IMR-90 (cell line): ENCODE measurements around the gene CCDC142. TPM values are rescaled to one million over a fixed set of nuclear protein-coding genes. Genes with fewer than 3 reads are reported as not detected.

Experiments used
- ATAC-seq: fragments of 200-7000 bp; cut with Tn5 transposase; 2 replicates; pipeline ENCODE4 v1.9.1; 2020; ENCODE audit warnings: low read depth, mild to moderate bottlenecking, moderate library complexity
- BruUV-seq: library from RNA; stranded (reverse); fragments of 400-500 nt; replicated peaks from 2 replicates; lab custom pipeline; 2021; lab: Mats Ljungman, UMichigan
- CTCF ChIA-PET: fragments of 300-600 bp; formaldehyde crosslinking; extraction: SDS; loops from one replicate; lab custom pipeline; 2021; ENCODE audit warnings: antibody characterized with exemption; lab: Yijun Ruan, JAX
- POLR2A ChIA-PET: fragments of 300-600 bp; sonication (Branson Sonifier 250); formaldehyde crosslinking; loops from one replicate; lab custom pipeline; 2022; ENCODE audit warnings: antibody characterized with exemption; ENCODE audit not compliant: unreplicated experiment; lab: Charles Lee
- DNase-seq: peaks from one replicate; pipeline ENCODE4 v3.0.0; 2013
- H2AFZ ChIP-seq: replicated peaks from 2 replicates; pipeline ENCODE3; 2013; ENCODE audit warnings: low read length, mild to moderate bottlenecking; ENCODE audit not compliant: poor library complexity
- H2AK5ac ChIP-seq: 2 replicates; pipeline ENCODE4 v1.6.1; 2013; ENCODE audit warnings: low read depth, low read length, inconsistent platforms
- H2AK9ac ChIP-seq: replicated peaks from 2 replicates; pipeline ENCODE3; 2013; ENCODE audit warnings: mild to moderate bottlenecking, low read depth, low read length, moderate library complexity; ENCODE audit not compliant: poor library complexity
- H2BK120ac ChIP-seq: 2 replicates; pipeline ENCODE4 v1.6.1; 2013; ENCODE audit warnings: low read depth, low read length, inconsistent platforms
- H2BK15ac ChIP-seq: 3 replicates; pipeline ENCODE4 v1.6.1; 2013; ENCODE audit warnings: low read depth, low read length, inconsistent platforms
- H2BK20ac ChIP-seq: 2 replicates; pipeline ENCODE4 v1.6.1; 2013; ENCODE audit warnings: low read depth, mild to moderate bottlenecking, inconsistent platforms, low read length, moderate library complexity
- H2BK5ac ChIP-seq: 2 replicates; pipeline ENCODE4 v1.6.1; 2013; ENCODE audit warnings: mild to moderate bottlenecking, low read depth, low read length, inconsistent platforms; ENCODE audit not compliant: poor library complexity, severe bottlenecking
- H3K14ac ChIP-seq: replicated peaks from 2 replicates; pipeline ENCODE4 v1.6.1; 2013; ENCODE audit warnings: low read depth, low read length, inconsistent platforms
- H3K18ac ChIP-seq: 2 replicates; pipeline ENCODE4 v1.6.1; 2013; ENCODE audit warnings: low read depth, low read length, control low read depth
- H3K23ac ChIP-seq: 2 replicates; pipeline ENCODE4 v1.6.1; 2013; ENCODE audit warnings: low read depth, low read length, inconsistent platforms
- H3K27ac ChIP-seq: 2 replicates; pipeline ENCODE4 v1.5.1; 2013; ENCODE audit warnings: mild to moderate bottlenecking, control low read depth, low read length; ENCODE audit not compliant: insufficient read depth
- H3K27me3 ChIP-seq: 2 replicates; pipeline ENCODE4 v1.6.1; 2013; ENCODE audit warnings: low read length; ENCODE audit not compliant: control insufficient read depth, insufficient read depth
- H3K36me3 ChIP-seq: 2 replicates; pipeline ENCODE4 v1.6.1; 2013; ENCODE audit warnings: low read length, mixed read lengths; ENCODE audit not compliant: control insufficient read depth, insufficient read depth
- H3K4ac ChIP-seq: 2 replicates; pipeline ENCODE4 v1.6.1; 2013; ENCODE audit warnings: low read depth, low read length, inconsistent platforms
- H3K4me1 ChIP-seq: 2 replicates; pipeline ENCODE4 v1.6.1; 2013; ENCODE audit warnings: low read length, mixed read lengths; ENCODE audit not compliant: control insufficient read depth, insufficient read depth
- H3K4me2 ChIP-seq: 2 replicates; pipeline ENCODE4 v1.6.1; 2013; ENCODE audit warnings: low read depth, mild to moderate bottlenecking, control low read depth, low read length, moderate library complexity
- H3K4me3 ChIP-seq: 2 replicates; pipeline ENCODE4 v1.5.1; 2013; ENCODE audit warnings: low read depth, mild to moderate bottlenecking, control low read depth, low read length, moderate library complexity; ENCODE audit not compliant: insufficient read depth
- H3K56ac ChIP-seq: 2 replicates; pipeline ENCODE4 v1.6.1; 2013; ENCODE audit warnings: low read length, inconsistent platforms; ENCODE audit not compliant: insufficient read depth; ENCODE audit errors: extremely low read depth
- H3K79me1 ChIP-seq, 2 experiments: 2 replicates each; pipeline ENCODE4 v1.6.1; 2013; ENCODE audit warnings: low read length in 2 of 2, inconsistent platforms in 1 of 2, low read depth in 1 of 2
- H3K9ac ChIP-seq: 2 replicates; pipeline ENCODE4 v1.6.1; 2013; ENCODE audit warnings: low read depth, low read length, control low read depth
- H3K9me1 ChIP-seq: 2 replicates; pipeline ENCODE4 v1.6.1; 2013; ENCODE audit warnings: low read length, inconsistent platforms; ENCODE audit not compliant: insufficient read depth
- H3K9me3 ChIP-seq: 2 replicates; pipeline ENCODE4 v1.6.1; 2013; ENCODE audit warnings: low read length; ENCODE audit not compliant: control insufficient read depth, insufficient read depth
- H4K20me1 ChIP-seq: 2 replicates; pipeline ENCODE4 v1.6.1; 2013; ENCODE audit warnings: low read length, inconsistent platforms; ENCODE audit not compliant: insufficient read depth
- H4K5ac ChIP-seq: 2 replicates; pipeline ENCODE4 v1.6.1; 2013; ENCODE audit warnings: mild to moderate bottlenecking, low read depth, low read length, control low read depth
- H4K8ac ChIP-seq, 2 experiments: 2 replicates each; pipeline ENCODE4 v1.6.1; 2013; ENCODE audit warnings: low read depth in 2 of 2, low read length in 2 of 2, control low read depth in 1 of 2, inconsistent platforms in 1 of 2
- H4K91ac ChIP-seq: 2 replicates; pipeline ENCODE4 v1.6.1; 2013; ENCODE audit warnings: low read depth, low read length, inconsistent platforms; ENCODE audit not compliant: insufficient read depth
- CEBPB ChIP-seq: IDR thresholded peaks from 2 replicates; pipeline ENCODE4 v1.6.1; 2012; ENCODE audit warnings: low read depth, low read length, improper control_type of control experiment
- CTCF ChIP-seq: conservative IDR thresholded peaks from 2 replicates; pipeline ENCODE4 v1.5.1; 2012; ENCODE audit warnings: mild to moderate bottlenecking, low read depth, low read length, improper control_type of control experiment
- ELK1 ChIP-seq: fragments of 150-350 bp; IDR thresholded peaks from 2 replicates; pipeline ENCODE4 v1.6.1; 2016; ENCODE audit warnings: low read depth, mild to moderate bottlenecking, low read length, moderate library complexity, borderline replicate concordance
- MXI1 ChIP-seq: IDR thresholded peaks from 2 replicates; pipeline ENCODE4 v1.6.1; 2012; ENCODE audit warnings: low read depth, mild to moderate bottlenecking, low read length, moderate library complexity, borderline replicate concordance
- NFE2L2 ChIP-seq: fragments of 150-350 bp; IDR thresholded peaks from 2 replicates; pipeline ENCODE4 v1.6.1; 2016; ENCODE audit warnings: low read depth, mild to moderate bottlenecking, low read length
- POLR2A ChIP-seq: IDR thresholded peaks from 2 replicates; pipeline ENCODE4 v1.6.1; 2012; ENCODE audit warnings: mild to moderate bottlenecking, low read depth, low read length
- RAD21 ChIP-seq: IDR thresholded peaks from 2 replicates; pipeline ENCODE4 v1.6.1; 2012; ENCODE audit warnings: low read length, improper control_type of control experiment
- RCOR1 ChIP-seq: IDR thresholded peaks from 2 replicates; pipeline ENCODE4 v1.6.1; 2012; ENCODE audit warnings: mild to moderate bottlenecking, low read length, improper control_type of control experiment; ENCODE audit not compliant: insufficient replicate concordance
- RFX5 ChIP-seq: IDR thresholded peaks from 2 replicates; pipeline ENCODE4 v1.8.0; 2012; ENCODE audit warnings: low read depth, mild to moderate bottlenecking, low read length, moderate library complexity
- USF2 ChIP-seq: fragments of 150-350 bp; IDR thresholded peaks from 2 replicates; pipeline ENCODE4 v1.6.1; 2017; ENCODE audit warnings: mild to moderate bottlenecking, antibody characterized with exemption, low read length, low read depth
- WGBS, 2 experiments: methylation state at CpG; one replicate each; pipeline versions ENCODE4 v1.1.5 to v1.1.7; 2013; ENCODE audit warnings: missing lambda C conversion rate in 2 of 2; ENCODE audit not compliant: insufficient read length in 1 of 2; ENCODE audit errors: extremely low coverage in 2 of 2; 5-methylcytosine and 5-hydroxymethylcytosine counted together
- dilution Hi-C: fragments of 300-500 bp; cut with HindIII; formaldehyde crosslinking; loops from one replicate; pipeline ENCODE4 v1.14.3; 2018; ENCODE audit warnings: low sequenced_read_pairs; ENCODE audit not compliant: unreplicated experiment
- in situ Hi-C: fragments of 300-500 bp; cut with MboI; formaldehyde crosslinking; loops from 3 replicates; pipeline ENCODE4 v1.14.3; 2019; ENCODE audit warnings: low sequenced_read_pairs, inconsistent platforms, mixed read lengths
- intact Hi-C: fragments of 100-400 bp; cut with micrococcal nuclease; formaldehyde crosslinking; loops from 2 replicates; pipeline ENCODE4 v1.10.0; 2022
- polyA plus RNA-seq, 3 experiments: library from polyadenylated mRNA; depleted of rRNA; stranded (reverse); fragments of >200 nt; gene quantifications; 2 replicates each; pipeline ENCODE4 v1.2.3, GENCODE V29; 2012; ENCODE audit warnings: low replicate concordance in 1 of 3
- total RNA-seq: library from RNA; depleted of rRNA; stranded (reverse); fragments of >200 nt; gene quantifications from 2 replicates; pipeline ENCODE4 v1.2.3, GENCODE V29; 2012

CCDC142 gene
- total and polyA plus RNA-seq, 2 of the 4 experiments (the other 2 are of a cell fraction) = 8.4 to 14.0 TPM

- dilution Hi-C loops (no loop called here), in situ Hi-C loops (no loop called here), intact Hi-C loops (no loop called here)
- Histone ChIP-seq H3K27ac (no peak overlapping the region), H3K4me3 (no peak overlapping the region), H2BK120ac (no peak overlapping the region), H4K8ac (no peak overlapping the region), H2BK15ac (no peak overlapping the region), H3K4me2 (no peak overlapping the region), H3K9ac (no peak overlapping the region), H2AK5ac (no peak overlapping the region), H3K79me1 (peaks cover 4 to 7% of the 10 kb centered on the region in 2 experiments), H3K14ac (no peak overlapping the region), H4K5ac (no peak overlapping the region), H3K27me3 (no peaks in the 10 kb centered on the region), H3K4ac (no peak overlapping the region), H3K4me1 (peaks cover 4% of the 10 kb centered on the region; the same call in 1 of the 2 replicates), H4K91ac (no peak overlapping the region), H3K23ac (no peak overlapping the region), H2AK9ac (no peak overlapping the region), H3K9me3 (no peaks in the 10 kb centered on the region), H4K20me1 (no peaks in the 10 kb centered on the region), H3K9me1 (0 out of 2 replicates have a peak, but pooled peaks cover 2% of the 10 kb centered on the region), H2BK5ac (no peak overlapping the region), H2BK20ac (no peak overlapping the region), H3K36me3 (no peaks in the 10 kb centered on the region), H2AFZ (no peak overlapping the region), H3K56ac (no peak overlapping the region), H3K18ac (no peak overlapping the region)
- WGBS, 2 experiments = no CpG with 5 or more reads among the region's 3 CpGs
- TF ChIP-seq CTCF = no peak
- no peak for TF ChIP-seq MXI1
- TF ChIP-seq RFX5 = no peak
- no peak for TF ChIP-seq NFE2L2
- no peak for TF ChIP-seq ELK1
- no peak for TF ChIP-seq USF2
- no peak for TF ChIP-seq CEBPB
- TF ChIP-seq RAD21 = no peak
- TF ChIP-seq POLR2A = no peak
- TF ChIP-seq RCOR1 = no peak
- BruUV-seq = no TSS peak
- DNase-seq (no peak), ATAC-seq (no peak)
- CTCF ChIA-PET = no interaction called here
- POLR2A ChIA-PET = no interaction called here
Measured at GRCh38 chr2:74450570-74451190, 32.1 kb downstream of the CCDC142 start.
